HepG2 (cell line): ENCODE results near the gene GPR37L1. TPM values are rescaled to one million over a fixed set of nuclear protein-coding genes. Genes with fewer than 3 reads are reported as not detected.

Experiments
- ARID4A ChIP-seq: sonication (generic); formaldehyde crosslinking; IDR thresholded peaks from 2 replicates; pipeline ENCODE4 v1.5.0; 2020; ENCODE audit warnings: mild to moderate bottlenecking, missing genetic modification reagents, borderline replicate concordance
- CEBPG ChIP-seq: IDR thresholded peaks from 2 replicates; pipeline ENCODE4 v1.6.1; 2016
- E2F2 ChIP-seq: sonication (generic); formaldehyde crosslinking; IDR thresholded peaks from 2 replicates; pipeline ENCODE4 v1.4.0; 2020; ENCODE audit warnings: missing genetic modification reagents, borderline replicate concordance
- FOXO1 ChIP-seq: sonication (generic); formaldehyde crosslinking; IDR thresholded peaks from 2 replicates; pipeline ENCODE4 v1.4.0; 2020; ENCODE audit warnings: missing genetic modification reagents
- JUND ChIP-seq: sonication (generic); formaldehyde crosslinking; IDR thresholded peaks from 2 replicates; pipeline ENCODE4 v1.8.0; 2022; ENCODE audit warnings: mild to moderate bottlenecking, missing genetic modification reagents
- KLF6 ChIP-seq: IDR thresholded peaks from 2 replicates; pipeline ENCODE4 v1.8.0; 2016; ENCODE audit warnings: missing biosample characterization, missing genetic modification reagents
- KLF9 ChIP-seq: IDR thresholded peaks from 2 replicates; pipeline ENCODE4 v1.6.1; 2016; ENCODE audit warnings: low read depth
- MTA3 ChIP-seq: sonication (generic); formaldehyde crosslinking; IDR thresholded peaks from 2 replicates; pipeline ENCODE4 v1.4.0; 2020; ENCODE audit warnings: missing genetic modification reagents
- NAIF1 ChIP-seq: sonication (generic); formaldehyde crosslinking; IDR thresholded peaks from 2 replicates; pipeline ENCODE4 v1.5.0; 2020; ENCODE audit warnings: mild to moderate bottlenecking, missing genetic modification reagents, borderline replicate concordance
- PAWR ChIP-seq: sonication (generic); formaldehyde crosslinking; IDR thresholded peaks from 2 replicates; pipeline ENCODE4 v1.4.0; 2020; ENCODE audit warnings: missing genetic modification reagents, mild to moderate bottlenecking, borderline replicate concordance
- SNAI1 ChIP-seq: sonication (generic); formaldehyde crosslinking; IDR thresholded peaks from 2 replicates; pipeline ENCODE4 v1.5.0; 2020; ENCODE audit warnings: mild to moderate bottlenecking, missing genetic modification reagents, borderline replicate concordance
- SNAPC2 ChIP-seq: sonication (generic); formaldehyde crosslinking; IDR thresholded peaks from 2 replicates; pipeline ENCODE4 v1.8.1; 2022; ENCODE audit warnings: mild to moderate bottlenecking, missing genetic modification reagents
- SP2 ChIP-seq: sonication (generic); formaldehyde crosslinking; IDR thresholded peaks from 2 replicates; pipeline ENCODE4 v1.5.1; 2020; ENCODE audit warnings: mild to moderate bottlenecking, missing genetic modification reagents
- SSRP1 ChIP-seq: IDR thresholded peaks from 2 replicates; pipeline ENCODE4 v1.6.1; 2016; ENCODE audit warnings: control low read depth
- U2AF2 ChIP-seq: fragments of 200-400 bp; formaldehyde crosslinking; IDR thresholded peaks from 2 replicates; pipeline ENCODE4 v1.6.1; 2017; ENCODE audit warnings: low read depth, mild to moderate bottlenecking, low read length
- ZEB1 ChIP-seq: IDR thresholded peaks from 2 replicates; pipeline ENCODE4 v1.6.1; 2012; ENCODE audit warnings: mild to moderate bottlenecking, low read depth, inconsistent platforms; ENCODE audit not compliant: insufficient replicate concordance
- ZHX1 ChIP-seq: sonication (generic); formaldehyde crosslinking; IDR thresholded peaks from 2 replicates; pipeline ENCODE4 v1.8.1; 2022; ENCODE audit warnings: low read depth, mild to moderate bottlenecking, missing genetic modification reagents
- ZNF230 ChIP-seq: sonication (generic); formaldehyde crosslinking; IDR thresholded peaks from 2 replicates; pipeline ENCODE4 v1.4.0; 2020; ENCODE audit warnings: mild to moderate bottlenecking, missing genetic modification reagents
- ZNF546 ChIP-seq: sonication (generic); formaldehyde crosslinking; conservative IDR thresholded peaks from 2 replicates; pipeline ENCODE4 v1.8.1; 2023; ENCODE audit warnings: mild to moderate bottlenecking, missing genetic modification reagents
- ZNF720 ChIP-seq: sonication (generic); formaldehyde crosslinking; IDR thresholded peaks from 2 replicates; pipeline ENCODE4 v1.4.0; 2020; ENCODE audit warnings: missing genetic modification reagents
- ZNF737 ChIP-seq: sonication (generic); formaldehyde crosslinking; IDR thresholded peaks from 2 replicates; pipeline ENCODE4 v1.5.0; 2020; ENCODE audit warnings: missing genetic modification reagents, mild to moderate bottlenecking, borderline replicate concordance
- ZNF839 ChIP-seq: sonication (generic); formaldehyde crosslinking; IDR thresholded peaks from 2 replicates; pipeline ENCODE4 v1.4.0; 2020; ENCODE audit warnings: missing genetic modification reagents, mild to moderate bottlenecking, borderline replicate concordance
- polyA plus RNA-seq, 8 experiments: library from polyadenylated mRNA; depleted of rRNA in 3 of 8; stranded (reverse) in 7 of 8; unstranded in 1 of 8; fragments of >200 nt; fragmentation: Illumina TruSeq in 4 of 8; extraction: Trizol in 4 of 8; gene quantifications; 2 replicates each; pipeline versions ENCODE4 v1.2.1 to v1.2.3, GENCODE V29; 2011 to 2016; ENCODE audit warnings: low read depth in 4 of 8, missing spikeins in 1 of 8, mixed read lengths in 1 of 8; ENCODE audit not compliant: insufficient read depth in 1 of 8
- total RNA-seq, 5 experiments: library from RNA; depleted of rRNA; stranded (reverse); fragments of >200 nt; fragmentation: Illumina TruSeq; extraction: Trizol; gene quantifications; 2 replicates each; pipeline ENCODE4 v1.2.3, GENCODE V29; 2016; ENCODE audit warnings: low read depth in 1 of 5

Gene GPR37L1
- total and polyA plus RNA-seq, 2 of the 13 experiments (the other 11 are each of a cell fraction or from before 2014, with no cell fraction given) = 0.13 TPM; not detected in 1

- TF ChIP-seq ARID4A (CRISPR knock-in tag) = peak; percentile 60; the same call in 1 of the 2 replicates
- TF ChIP-seq JUND (CRISPR knock-in tag) = peak; percentile 57; the same call in 1 of the 2 replicates
- no peak for TF ChIP-seq ZEB1
- no peak for TF ChIP-seq ZNF546 (CRISPR knock-in tag)
- TF ChIP-seq SNAPC2 = peak; percentile 70; the same call in 1 of the 2 replicates
- TF ChIP-seq SP2 (CRISPR knock-in tag) = peak; percentile 52; the same call in 1 of the 2 replicates
- no peak for TF ChIP-seq NAIF1
- TF ChIP-seq CEBPG = peak; percentile 62
- TF ChIP-seq FOXO1 (CRISPR knock-in tag) = peak; percentile 73; the same call in 1 of the 2 replicates
- TF ChIP-seq ZHX1 (CRISPR knock-in tag) = no peak
- no peak for TF ChIP-seq ZNF737 (CRISPR knock-in tag)
- no peak for TF ChIP-seq SNAI1 (CRISPR knock-in tag)
- TF ChIP-seq SSRP1 = no peak
- TF ChIP-seq ZNF230 (CRISPR knock-in tag) = no peak
- no peak for TF ChIP-seq ZNF839 (CRISPR knock-in tag)
- no peak for TF ChIP-seq ZNF720 (CRISPR knock-in tag)
- 0 out of 2 replicates have a peak, but pooled peaks have one; percentile 45 for TF ChIP-seq KLF9 (CRISPR knock-in tag)
- no peak for TF ChIP-seq E2F2 (CRISPR knock-in tag)
- no peak for TF ChIP-seq PAWR (CRISPR knock-in tag)
- no peak for TF ChIP-seq MTA3
- TF ChIP-seq KLF6 (CRISPR knock-in tag) = peak; percentile 48; the same call in 1 of the 2 replicates
- TF ChIP-seq U2AF2 = no peak
These were observed 36.9 kb upstream of the GPR37L1 start (continued) for GRCh38 chr1:202085682-202086373.
